Glomerular visceral epithelial cell (primary cell): ENCODE measurements around the gene FBXO41.

Experiments used
- DNase-seq: peaks from one replicate; pipeline ENCODE4 v3.0.0-alpha.2; 2016; ENCODE audit errors: extremely low spot score

Gene FBXO41

DNA sequence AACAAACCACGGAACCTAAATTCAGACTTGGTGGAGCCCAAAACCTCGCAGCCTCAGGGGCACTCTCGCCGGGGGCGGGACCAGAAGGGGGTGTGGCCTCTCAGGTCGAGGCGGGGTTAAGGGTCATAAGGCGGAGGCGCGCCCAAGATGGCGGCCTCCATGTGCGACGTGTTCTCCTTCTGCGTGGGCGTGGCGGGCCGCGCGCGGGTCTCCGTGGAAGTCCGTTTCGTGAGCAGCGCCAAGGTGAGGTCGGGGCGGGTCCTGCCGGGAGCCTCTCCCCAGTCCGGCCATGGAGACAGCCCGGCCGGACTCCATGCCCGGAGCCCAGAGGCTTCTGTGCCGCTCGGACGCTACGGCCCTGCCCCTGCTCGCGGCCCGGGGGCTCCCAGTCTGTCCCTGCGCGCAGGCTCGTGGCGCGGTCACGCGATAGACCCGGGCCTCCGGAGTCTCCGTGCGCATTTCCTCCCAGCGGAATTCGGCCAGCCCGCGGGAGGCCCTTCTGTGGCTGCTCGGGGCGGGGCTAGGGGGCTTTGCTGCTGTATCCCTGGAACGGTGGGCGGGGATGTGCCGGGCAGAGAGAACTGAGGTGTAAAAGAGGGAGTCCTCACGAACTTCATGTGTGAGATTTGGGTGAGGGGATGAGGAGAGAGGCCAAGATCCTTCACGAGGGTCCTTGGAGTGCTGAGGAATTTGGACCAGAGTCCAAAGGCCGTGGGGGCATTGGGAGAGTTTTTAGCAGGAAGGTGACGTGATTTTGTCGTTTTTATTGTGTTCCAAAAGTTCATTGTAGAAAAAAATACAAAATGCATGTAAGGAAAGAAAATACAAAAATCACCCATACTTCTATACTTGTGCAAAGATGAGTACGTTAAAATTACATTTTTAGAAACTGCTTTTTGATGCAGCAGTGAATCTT lies 69.9 kb downstream of the FBXO41 start, which contains the start of gene SMYD5:
Gene SMYD5, plus strand, starts transcription at position 126 of the 916 bp plus-strand sequence. Its CDS starts 22 bp downstream, at position 148.
- DNase-seq = peak; percentile 75

DNA sequence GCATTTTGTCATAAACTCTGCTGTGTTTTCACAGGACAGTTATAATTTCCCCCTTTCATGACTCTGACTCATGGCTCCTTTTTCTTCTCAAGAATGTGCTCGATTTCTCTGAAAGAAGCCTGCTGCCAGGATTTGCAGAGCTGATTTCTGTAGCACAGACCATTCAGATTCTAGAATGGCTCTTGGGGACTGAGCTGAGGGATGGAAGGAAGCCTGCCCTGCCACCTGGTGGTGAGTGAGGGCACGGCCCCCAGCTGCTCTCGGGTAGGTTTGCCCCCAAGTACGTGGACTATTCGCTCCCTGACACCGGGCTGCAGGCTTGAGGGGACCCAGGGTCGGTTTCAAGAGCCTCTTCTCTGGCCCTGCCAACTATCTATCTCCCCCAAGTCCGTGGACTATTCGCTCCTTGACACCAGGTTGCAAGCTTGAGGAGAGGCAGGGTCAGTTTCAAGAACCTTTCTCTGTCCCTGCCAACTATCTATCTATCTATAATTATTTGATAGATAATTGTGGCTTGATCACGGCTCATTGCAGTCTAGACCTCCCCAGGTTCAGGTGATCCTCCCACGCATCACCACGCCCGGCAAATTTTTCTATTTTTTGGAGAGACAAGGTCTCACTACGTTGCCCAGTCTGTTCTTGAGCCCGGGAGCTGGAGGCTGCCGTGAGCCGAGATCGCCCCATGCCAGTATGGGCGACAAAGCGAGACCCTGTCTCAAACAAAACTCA lies 71.7 kb downstream of the FBXO41 start:
- peak; percentile 63 for DNase-seq

DNA sequence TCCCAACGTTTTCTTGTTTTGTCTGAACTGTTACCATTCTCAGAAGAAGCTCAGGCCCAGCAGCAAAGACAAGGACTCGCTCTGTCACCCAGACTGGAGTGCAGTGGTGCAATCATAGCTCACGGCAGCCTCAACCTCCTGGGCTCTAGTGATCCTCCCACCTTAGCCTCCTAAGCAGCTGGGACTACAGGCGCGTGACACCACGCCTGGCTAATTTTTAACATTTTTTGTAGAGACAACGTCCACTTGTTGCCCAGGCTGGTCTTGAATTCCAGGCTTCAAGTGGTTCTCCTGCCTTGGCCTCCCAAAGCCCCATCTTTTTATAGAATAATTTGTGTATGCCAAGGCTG lies 72.2 kb downstream of the FBXO41 start:
- no peak for DNase-seq

DNA sequence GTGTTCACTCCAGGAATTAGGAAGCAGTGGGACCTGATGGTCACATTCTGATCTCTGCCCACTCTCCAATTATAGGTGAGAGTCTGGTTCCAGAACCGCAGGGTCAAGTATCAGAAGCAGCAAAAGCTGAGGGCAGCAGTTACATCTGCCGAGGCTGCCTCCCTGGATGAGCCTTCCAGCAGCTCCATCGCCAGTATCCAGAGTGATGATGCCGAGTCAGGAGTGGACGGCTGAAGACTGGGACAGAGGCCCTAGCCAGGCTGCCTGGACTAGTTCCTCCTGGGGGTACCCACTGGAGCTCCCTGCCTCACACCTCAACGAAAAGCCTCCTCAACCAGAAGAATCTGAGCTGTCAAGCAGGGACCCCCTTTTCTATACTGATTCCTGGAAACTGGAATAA lies 73.6 kb downstream of the FBXO41 start:
- no peak for DNase-seq

DNA sequence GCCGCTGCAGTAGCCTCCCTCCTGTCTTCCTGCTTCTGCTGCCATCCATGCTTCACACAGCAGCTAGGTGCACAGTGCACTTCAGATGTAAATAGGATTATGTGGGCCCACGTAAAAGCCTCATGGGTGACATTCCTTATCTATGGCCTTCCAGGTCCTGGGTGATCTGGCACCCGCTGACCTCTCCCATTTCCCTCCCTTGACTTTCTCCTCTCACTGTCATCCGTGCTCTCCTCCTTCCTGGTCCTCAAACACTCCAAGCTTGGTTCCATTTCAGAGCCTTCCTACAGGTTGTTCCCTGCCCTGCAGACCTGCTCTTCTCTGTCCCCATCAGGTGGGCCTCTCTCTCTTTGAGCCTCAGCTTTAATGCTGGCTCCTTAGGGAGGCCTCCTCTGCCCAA lies 74.3 kb downstream of the FBXO41 start:
- DNase-seq = no peak

DNA sequence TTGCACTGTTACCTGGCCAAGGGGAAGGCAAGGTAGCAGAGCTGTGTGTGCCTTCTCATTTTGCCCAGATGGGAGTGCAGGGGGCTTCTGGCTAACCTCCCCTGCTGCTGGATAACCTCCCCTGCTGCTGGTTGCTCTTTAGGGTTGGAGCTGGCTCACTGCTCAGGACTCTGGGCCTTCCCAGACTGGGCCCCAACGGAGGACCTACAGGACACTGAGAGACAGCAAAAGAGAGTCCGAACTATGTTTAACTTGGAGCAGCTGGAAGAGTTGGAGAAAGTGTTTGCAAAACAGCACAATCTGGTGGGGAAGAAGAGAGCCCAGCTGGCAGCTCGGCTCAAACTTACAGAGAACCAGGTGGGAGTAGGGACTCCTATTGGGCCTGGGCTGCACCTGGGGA lies 76.0 kb downstream of the FBXO41 start:
- DNase-seq = no peak

- no peak for DNase-seq
Measured at GRCh38 chr2:73205611-73206010, 78.7 kb downstream of the FBXO41 start.
